EH (cell line): Measurements from ENCODE around the gene ADGRL3.
"Not testable (repeated sequence)": the region's sequence is repeated elsewhere in the genome, so short reads cannot be mapped to it uniquely, and the experiment has no call there.

ENCODE experiments used
- DNase-seq: peaks from one replicate; pipeline ENCODE4 v3.0.0-alpha.2; 2015; ENCODE audit warnings: low read depth

Gene ADGRL3

DNA sequence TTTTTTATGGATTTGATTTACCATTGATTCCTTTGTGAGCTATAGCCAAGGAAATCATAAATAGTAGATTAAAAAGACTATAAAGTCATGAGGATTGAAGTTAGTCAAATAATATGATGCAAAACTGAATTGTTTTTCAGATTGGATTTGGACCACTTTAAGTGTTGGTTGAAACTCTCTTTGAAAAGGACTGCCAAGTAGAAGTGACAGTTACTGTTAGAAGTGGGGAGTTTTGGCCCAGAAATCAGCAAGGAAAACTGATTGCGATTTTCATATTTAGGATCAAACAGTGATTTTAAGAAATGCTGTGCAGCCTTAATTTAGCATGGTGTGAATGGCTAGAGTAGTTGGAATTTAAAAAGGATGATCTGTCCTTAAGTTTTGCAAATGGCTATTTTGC, 4.9 kb downstream of the ADGRL3 start:
- no peak for DNase-seq

DNA sequence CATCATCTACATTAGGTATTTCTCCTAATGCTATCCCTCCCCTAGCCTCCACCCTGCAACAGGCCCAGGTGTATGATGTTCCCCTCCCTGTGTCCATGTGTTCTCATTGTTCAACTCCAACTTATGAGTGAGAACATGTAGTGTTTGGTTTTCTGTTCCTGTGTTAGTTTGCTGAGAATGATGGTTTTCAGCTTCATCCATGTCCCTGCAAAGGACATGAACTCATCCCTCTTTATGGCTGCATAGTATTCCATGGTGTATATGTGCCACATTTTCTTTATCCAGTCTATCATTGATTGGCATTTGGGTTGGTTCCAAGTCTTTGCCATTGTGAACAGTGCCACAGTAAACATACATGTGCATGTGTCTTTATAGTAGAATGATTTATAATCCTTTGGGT, 7.0 kb downstream of the ADGRL3 start:
- DNase-seq, result not testable (repeated sequence)

DNA sequence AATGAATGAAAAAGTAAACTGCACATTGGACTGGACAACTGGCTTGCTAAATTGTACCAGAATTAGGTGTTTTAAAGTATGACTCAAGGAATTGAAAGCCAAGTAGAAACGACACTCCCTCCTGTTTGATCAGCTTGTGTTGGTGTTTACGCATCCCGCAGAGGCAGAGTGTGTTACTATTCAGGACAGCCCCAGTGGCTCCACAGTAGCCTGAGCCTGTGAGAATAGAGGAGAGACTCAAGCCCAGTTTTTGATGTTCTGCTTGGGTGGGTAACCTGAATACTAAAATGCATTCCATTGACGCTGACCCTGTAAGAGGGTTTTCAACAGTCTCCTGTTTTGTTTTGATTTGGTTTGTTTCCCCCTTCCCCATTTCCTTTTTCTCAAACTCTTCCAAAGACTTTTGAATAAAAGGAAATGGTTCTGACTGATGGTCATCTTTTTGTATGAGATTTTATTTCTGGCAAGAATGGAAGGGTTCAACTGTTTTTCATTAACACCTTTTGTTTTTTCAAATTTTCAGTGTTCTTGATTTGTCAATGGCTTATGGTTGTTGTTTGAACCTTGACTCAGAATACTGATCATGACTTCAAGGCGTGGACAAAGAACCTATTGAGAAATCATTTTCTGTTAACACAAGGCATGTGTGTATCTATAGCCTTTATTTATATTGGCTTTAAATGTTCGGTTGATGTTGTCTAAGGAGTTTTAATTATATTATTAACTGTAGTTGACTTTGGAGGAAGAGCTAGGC, 10.2 kb downstream of the ADGRL3 start:
- no peak for DNase-seq

DNA sequence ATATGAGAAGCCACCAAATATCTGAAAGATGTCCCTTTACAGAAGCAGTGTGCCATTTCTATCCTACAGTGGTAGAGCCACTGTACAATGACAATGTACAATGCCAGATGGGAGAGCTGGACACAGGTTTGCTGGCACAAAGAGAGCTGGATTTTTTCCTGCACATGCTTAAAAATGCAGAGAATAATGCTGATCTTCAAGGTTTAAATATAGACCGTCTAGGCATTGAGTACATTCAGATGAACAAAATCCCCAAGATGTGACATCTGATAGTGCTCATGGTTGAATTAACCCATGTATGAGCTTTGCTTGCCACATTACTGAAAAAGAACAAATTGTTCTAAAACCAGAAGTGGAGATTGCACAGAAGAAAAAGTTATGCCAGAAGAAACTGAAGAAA, 11.7 kb downstream of the ADGRL3 start:
- DNase-seq, result no peak

DNA sequence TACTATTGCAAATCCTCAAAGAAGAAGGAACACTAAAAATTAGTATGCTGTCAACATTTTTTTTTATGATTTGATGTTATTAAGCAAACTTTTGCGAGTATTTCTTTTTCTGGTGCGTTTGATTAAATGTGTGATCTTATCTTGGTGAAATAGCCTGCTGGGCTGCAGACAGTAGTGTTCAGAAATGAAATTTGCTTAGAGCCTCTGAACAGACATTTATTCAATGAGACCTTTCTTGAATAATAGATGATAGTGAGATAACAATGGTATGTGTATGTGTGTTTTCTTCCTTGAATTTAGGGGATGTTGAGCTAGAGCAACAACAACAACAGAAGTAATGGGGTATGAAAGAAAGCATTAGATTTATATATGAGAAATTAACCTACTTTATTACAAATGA, 12.7 kb downstream of the ADGRL3 start:
- DNase-seq, result no peak

DNA sequence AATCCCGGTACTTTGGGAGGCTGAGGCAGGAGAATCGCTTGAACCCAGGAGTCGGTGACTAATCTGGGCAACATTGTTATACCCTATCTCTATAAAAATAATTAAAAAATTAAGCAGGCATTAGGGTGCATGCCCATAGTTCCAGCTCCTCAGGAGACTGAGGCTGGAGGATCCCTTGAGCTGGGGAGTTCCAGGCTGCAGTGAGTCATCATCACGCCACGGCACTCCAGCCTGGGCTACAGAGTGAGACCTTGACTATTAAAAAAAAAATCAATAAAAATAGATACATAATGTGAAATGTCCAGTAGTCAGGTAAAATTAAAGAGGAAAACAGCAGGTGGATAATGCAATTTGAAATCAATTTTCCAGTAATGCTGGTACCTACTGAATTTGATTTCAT, 14.6 kb downstream of the ADGRL3 start:
- no peak for DNase-seq

DNA sequence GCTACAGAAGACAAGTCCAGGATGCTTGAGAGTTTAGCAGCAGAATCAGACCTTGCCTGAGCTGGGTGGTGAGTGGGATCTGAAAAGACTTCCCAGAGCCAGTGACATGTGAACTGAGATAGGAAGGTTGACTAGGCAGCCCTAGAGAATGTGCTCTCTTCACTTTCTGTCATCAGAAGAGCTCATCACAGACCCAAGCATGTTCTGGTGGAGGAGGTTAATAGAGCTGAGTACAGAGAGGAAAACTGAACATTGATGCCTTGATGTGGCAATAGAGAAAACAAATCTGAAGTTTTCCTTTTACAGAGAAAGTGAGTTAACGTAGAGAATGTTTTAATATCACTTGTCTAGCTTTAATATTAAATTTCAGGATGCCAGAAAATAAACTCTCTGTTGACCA, 17.1 kb downstream of the ADGRL3 start:
- DNase-seq, result no peak

DNA sequence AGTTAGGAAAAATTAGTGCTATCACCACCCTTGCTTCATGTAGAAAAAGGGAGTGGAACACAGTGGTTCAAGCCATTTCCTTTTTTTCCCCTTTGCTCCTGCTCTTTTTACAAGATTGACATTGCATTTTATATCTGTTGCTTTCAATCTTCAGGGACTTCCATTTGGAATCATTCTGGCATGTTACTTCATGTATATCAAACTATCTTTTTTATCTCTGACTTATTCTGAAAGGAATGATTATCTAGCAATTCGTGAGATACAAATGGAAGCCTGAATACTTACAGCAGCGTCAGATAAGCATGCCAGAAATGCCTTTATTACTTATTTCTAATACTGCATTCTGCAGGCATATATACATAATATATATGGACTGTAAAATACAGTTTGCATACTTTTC, 20.4 kb downstream of the ADGRL3 start:
- no peak for DNase-seq

DNA sequence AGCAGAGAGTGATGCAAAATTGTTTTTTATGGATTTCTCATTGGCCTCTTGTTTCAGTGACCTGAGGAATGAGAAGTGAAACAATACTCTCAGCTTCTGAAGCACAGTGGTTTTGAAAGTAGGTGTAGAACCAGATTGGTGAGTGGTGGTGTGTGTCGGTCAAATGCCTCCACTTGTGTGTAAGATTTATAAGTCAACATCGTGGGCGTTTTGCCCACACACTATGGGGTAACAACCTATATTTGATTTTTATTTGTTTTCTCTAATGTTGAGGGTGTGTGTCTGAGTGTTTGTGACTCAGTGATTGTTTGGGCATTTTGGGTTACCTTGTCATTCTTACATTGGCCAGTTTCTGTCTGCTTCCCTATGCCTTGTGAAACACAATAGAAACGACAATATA, 23.3 kb downstream of the ADGRL3 start:
- DNase-seq, result no peak

DNA sequence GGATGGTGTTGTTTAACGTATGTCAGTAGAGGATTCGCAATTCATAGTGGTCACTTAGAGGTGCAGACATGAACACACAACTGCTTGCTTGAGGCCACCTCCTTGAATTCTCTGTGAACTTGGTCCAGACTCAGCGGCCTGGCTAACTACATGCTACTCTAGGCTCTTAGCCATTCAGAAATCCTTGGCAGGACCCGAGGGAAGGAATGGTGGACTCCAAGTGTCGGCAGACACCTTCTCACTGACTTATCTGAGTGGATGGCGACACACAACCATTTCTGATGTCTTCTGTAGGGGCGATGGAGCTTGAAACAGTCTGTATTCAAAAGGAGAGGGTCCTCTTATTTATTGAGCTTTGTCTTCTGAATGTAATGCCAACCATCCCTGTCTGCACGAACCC, 24.4 kb downstream of the ADGRL3 start:
- no peak for DNase-seq

DNA sequence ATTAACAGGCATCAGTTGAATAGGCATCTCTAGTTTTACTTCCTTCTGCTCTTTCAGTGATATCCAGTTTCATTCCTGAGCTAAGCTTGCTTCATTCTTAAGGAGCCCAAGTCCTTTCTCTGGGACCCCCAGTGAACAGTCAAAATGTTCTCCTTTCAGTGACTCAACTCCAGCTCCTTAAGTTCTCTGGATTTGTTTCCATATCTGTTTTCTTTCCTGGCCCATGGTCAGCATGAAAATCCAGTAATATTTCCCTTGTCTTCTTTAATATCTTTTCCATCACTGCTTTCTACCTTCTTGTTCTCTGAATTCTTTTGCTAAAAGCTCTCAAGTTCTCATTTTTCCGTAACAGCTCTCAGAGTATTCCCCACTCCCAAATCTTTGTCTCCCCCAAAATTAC, 25.5 kb downstream of the ADGRL3 start:
- DNase-seq, result no peak

DNA sequence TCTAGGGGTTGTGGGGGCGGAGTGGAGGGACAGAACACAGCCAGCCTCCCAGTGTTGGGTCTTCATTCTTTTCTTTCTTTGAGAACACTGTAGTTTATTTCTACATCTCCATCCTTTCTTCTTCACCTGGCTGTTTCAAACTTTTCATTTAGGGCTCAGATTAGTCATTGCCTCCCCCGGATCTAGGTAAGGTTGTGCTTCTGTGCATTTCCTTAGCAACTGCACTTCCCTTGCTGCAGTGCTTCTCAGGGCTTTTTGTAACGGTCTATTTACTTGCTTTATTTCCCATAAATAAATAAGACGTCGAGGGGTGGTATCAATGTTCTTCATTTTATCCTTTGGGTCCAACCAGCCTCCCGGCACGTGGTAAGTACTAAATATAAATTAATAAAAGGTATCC, 31.3 kb downstream of the ADGRL3 start:
- no peak for DNase-seq

DNA sequence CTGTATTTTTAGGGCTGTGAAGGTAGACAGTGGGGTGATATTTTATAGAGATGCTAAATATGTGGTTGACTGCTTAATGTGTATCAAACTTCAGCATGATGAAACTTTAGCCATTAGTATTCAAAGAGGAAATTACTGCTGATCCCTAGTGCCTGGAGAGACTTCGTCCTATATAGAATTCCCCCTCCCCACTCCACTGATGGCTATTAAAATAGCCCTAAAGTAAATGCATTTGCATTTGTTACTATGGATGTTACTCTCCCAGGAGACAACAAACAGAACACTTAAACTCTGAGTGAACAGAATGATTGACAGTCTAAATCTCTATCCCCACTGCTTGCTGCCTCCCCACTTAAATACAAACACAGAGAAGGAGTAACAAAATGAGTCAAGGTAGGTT, 39.1 kb downstream of the ADGRL3 start:
- no peak for DNase-seq

DNA sequence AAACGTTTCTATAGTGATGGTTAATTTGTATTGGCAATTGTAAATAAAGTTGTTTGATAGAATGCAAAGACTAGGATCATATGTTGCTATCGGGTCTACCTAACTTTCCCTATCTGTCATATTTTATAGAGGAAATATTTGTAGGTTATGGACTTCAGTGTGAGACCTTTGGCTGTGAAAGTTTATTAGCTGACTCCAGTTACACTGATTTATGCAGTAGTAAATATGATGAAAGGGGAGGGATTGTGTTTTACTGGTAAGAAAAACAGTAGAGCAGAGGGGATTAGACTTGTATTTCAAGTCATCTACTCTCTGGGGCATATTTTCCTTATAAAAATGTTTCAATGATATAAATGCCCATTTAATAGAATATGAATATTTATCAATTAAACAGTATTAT, 43.8 kb downstream of the ADGRL3 start:
- no peak for DNase-seq

DNA sequence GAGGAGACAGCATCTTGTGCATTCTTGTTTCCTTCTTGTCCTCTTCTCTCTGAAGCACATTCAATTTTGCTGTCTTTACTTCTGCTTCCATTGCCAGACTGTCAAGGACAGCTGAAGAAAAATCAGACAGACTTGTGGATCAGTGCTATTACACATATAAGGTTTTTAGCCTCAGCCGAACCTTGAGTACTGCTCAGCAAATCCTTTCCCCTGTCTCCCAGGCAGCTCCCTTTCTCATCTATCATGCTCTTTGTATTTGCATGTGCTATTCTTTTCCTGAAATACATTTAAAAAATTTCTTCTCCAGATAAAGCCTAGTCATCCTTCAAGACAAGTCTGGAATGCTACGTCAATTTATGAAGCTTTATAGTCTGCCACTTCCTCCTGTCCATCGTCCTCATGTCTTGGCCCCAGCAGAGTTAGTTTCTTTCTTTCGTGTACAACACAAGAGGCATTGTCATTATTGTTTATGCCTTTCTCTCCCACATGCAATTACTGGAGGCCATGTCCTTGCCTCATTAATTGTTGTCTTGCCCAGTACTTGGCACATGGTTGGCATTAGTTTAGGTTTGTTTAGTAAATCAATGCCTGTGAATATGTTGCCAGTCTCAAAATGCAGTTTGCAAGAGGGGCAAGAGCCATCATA, 45.1 kb downstream of the ADGRL3 start:
- no peak for DNase-seq

DNA sequence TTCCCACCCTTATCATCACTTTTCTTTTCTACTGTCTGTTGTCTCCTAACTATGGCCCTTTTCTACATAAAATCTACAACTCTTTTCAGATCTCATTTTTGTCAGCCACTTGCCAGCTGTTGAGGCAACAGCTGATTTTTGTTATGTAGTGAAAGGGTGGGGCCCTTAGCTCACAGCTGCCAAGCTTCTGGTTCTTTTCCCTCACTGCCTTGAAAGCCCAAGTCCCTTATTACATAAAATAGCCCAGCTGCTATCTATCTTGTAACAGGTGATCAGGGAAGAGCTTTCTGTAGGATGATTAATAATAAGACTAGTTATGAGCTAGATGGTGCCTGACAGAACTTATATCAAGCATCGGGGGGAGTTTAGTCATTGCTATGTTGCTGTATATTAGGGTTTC, 45.9 kb downstream of the ADGRL3 start:
- no peak for DNase-seq

DNA sequence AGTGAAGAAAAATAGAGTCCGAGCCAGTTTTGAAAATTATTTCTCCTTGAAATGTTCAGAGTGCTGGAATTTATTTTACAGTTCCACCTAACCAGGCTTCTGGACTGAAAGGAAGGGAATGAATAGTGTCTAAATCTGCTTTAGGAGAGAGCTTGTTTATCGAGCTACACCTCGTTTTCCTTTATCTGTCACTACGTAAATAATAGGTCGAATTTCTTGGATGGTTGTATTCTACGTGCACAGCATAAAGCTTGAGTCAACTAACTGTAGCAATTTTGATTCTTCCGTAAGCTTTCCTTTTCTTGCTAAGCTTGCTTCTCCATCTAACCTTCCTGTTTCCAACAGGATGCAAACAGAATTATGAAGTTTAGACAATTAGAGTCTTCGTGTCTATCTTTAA, 48.6 kb downstream of the ADGRL3 start:
- no peak for DNase-seq

DNA sequence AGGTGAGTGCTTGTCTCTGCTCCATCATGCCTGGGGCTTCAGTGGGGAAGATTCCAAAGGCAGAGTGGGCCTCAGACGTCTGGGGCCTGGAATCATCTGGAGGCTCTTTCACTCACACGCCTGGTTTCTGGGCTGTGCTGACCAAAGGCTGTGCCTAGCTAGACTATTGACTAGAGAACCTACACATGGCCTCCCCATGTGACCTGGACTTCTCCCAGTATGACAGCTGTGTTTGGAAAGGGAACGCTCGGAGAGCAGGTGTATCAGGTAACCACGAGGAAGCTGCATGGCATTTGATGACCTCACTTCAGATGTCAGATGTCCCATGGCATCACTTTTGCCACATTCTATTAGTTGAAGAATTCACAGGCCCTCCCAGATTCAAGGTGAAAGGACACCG, 51.0 kb downstream of the ADGRL3 start:
- DNase-seq, result no peak

DNA sequence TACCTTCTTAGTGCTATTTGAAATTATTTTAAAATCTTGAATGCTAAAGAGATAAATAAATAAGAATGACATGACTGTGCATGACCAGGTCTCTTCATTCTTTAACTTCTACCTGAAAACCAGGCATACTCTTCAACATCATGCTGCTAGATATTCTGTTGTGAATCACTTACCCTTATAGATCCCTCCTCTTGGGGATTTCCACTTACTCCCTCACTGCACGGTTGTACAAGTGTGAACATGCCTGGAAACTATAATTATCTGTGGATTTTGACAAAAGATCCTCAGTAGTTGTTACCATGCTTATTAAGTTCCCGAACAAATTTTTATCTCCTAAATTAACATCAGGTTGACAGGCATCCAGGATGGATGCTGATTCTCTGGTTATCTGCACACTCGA, 54.3 kb downstream of the ADGRL3 start:
- no peak for DNase-seq

DNA sequence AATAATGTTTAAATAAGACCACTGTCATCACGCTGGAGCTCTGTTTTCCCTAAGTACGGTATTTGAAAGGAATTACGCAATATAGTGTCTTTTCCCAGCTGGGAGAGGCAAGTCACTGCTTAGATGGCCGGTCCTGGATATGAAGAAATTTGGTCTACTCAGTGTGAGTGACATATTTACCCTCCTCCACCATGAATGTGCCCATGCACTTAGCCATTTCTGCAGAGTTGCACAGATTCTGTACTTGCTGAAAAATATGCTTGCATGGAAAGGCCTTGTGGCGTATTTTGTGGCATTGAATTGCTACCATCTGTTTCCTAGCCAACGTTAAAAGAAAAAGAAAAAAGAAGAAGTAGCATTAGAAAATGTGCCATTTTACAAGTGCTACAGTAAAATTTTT, 73.1 kb downstream of the ADGRL3 start:
- no peak for DNase-seq

DNA sequence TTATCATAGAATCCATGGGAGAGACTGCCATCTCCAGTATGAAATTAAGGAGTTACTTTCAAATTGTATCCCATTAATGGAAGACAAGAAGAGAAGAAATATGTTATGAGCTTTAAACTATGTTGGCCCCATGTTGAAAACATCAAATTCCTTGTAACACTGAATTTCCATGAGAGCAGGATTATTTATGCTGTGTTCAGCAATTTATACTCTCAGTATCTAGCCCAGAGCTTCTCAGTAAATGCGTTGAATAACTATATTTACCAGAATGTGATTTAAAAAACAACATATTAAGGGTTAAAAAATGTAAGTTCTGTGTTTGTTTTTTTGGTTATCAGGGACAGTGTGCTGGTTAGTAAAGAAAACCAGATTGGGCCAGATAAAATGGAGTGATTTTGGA, 74.2 kb downstream of the ADGRL3 start:
- no peak for DNase-seq

DNA sequence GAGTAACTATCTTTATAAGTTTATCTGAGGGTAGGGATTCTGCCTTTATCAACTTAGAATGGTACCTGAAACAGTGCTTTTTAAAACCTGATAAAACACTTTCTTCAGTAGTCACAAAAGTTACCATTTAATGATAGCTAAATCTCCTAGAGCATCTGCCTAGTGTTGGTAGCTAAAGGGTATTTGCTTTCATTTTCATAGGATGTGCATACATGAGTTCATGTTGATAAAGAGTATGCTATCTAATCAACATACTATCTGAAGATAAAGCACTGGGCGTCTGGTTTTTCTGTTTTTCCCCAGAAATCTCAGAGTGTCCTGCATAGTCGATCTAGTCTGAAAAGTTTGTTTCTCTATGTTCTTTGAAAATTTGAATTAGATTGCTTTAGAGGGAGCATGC, 75.1 kb downstream of the ADGRL3 start:
- DNase-seq, result no peak

DNA sequence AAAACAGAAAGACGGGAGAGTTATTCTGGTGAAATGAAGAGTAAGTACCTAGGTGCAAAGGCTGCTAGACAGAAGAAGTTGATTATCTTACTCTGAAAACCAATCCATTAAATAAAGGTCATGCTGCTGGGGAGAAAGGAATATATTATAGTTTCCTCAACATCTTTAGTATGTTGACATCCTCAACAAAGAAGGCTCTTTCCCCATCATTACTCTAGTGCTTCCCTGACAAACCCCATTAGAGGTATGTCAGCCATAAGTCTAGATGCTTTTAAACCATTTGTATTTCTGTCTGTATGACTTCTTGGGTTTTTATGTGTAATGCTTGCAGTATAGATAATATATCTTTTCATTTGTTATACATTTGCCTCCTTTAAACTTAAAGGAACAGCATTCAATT, 75.9 kb downstream of the ADGRL3 start:
- DNase-seq, result no peak
